PC-9 (cell line): ENCODE results near the gene ZSCAN25.
"Not testable (repeated sequence)": the region's sequence is repeated elsewhere in the genome, so short reads cannot be mapped to it uniquely, and the experiment has no call there.

Source experiments
- CTCF ChIP-seq: fragments of 200-600 bp; sonication (generic); conservative IDR thresholded peaks from 2 replicates; pipeline ENCODE4 v1.6.1; 2017; ENCODE audit warnings: mixed run types, antibody characterized with exemption, mild to moderate bottlenecking, moderate library complexity
- EZH2 ChIP-seq: fragments of 200-600 bp; sonication (generic); IDR thresholded peaks from 2 replicates; pipeline ENCODE4 v1.8.0; 2017; ENCODE audit warnings: antibody characterized with exemption, low read depth

DNA sequence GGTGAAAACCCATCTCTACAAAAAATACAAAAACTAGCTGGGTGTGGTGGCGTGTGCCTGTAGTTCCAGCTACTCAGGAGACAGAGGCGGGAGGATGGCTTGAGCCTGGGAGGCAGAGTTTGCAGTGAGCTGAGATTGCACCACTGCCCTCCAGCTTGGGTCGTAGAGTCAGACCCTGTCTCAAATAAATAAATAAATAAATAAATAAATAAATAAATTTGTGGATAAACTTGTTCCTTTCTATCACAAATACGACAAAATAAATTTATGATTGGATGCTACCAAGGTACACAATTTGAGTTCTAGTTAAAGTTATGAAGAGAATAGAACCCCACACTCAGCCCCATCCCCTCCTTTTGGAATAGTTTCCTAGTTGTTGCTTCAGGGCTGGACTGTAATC is 36.5 kb downstream of the ZSCAN25 start:
- not testable (repeated sequence) for TF ChIP-seq CTCF, EZH2
